GM19328 (cell line): Measurements from ENCODE around the gene ZNF212.

ENCODE experiments used
- ATAC-seq: cut with Tn5 transposase; IDR thresholded peaks from one replicate; pipeline ENCODE4 v1.9.1; 2021; ENCODE audit warnings: mild to moderate bottlenecking, moderate library complexity; ENCODE audit not compliant: unreplicated experiment

The ZNF212 gene

DNA sequence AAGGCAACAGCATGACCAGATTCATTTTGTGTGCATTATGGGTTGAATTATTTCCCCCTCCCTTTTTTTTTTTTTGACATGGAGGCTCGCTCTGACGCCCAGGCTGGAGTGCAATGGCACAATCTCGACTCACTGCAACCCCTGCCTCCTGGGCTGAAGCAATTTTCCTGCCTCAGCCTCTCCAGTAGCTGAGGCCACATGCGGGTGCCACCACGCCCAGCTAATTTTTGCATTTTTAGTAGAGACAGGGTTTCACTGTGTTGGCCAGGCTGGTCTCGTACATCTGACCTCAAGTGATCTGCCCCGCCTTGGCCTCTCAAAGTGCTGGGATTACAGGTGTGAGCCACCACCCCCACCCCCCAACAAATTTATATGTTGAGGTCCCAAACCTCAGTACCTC lies 64.6 kb downstream of the ZNF212 start:
- no peak for ATAC-seq
